Activated naive CD4-positive, alpha-beta T cell treated with anti-CD3 and anti-CD28 coated beads, Interleukin-2, amount 10 ng/mL, durations not matched to agents 7 days and 5 days (primary cell): ENCODE measurements around the gene PDE4B.

ENCODE experiments used
- CTCF ChIA-PET: fragments of 350-600 bp; sonication (Branson Sonifier 250); formaldehyde crosslinking; loops from one replicate; lab custom pipeline; 2021; ENCODE audit warnings: antibody characterized with exemption; lab: Charles Lee
- DNase-seq: peaks from one replicate; pipeline ENCODE4 v3.0.0-alpha.2; 2020
- H3K27ac Mint-ChIP-seq: one replicate; pipeline ENCODE4 v1.8.0; 2021; ENCODE audit warnings: mild to moderate bottlenecking, moderate library complexity, mixed read lengths
- H3K27me3 Mint-ChIP-seq: one replicate; pipeline ENCODE4 v1.8.0; 2021; ENCODE audit warnings: mild to moderate bottlenecking, mixed read lengths
- H3K36me3 Mint-ChIP-seq: one replicate; pipeline ENCODE4 v1.8.0; 2021; ENCODE audit warnings: mixed read lengths
- H3K4me1 Mint-ChIP-seq: one replicate; pipeline ENCODE4 v1.8.0; 2021; ENCODE audit warnings: mixed read lengths
- H3K4me3 Mint-ChIP-seq: one replicate; pipeline ENCODE4 v1.8.0; 2021; ENCODE audit warnings: mild to moderate bottlenecking, moderate library complexity, mixed read lengths
- H3K9me3 Mint-ChIP-seq: one replicate; pipeline ENCODE4 v1.8.0; 2021; ENCODE audit warnings: mixed read lengths

PDE4B gene

DNA sequence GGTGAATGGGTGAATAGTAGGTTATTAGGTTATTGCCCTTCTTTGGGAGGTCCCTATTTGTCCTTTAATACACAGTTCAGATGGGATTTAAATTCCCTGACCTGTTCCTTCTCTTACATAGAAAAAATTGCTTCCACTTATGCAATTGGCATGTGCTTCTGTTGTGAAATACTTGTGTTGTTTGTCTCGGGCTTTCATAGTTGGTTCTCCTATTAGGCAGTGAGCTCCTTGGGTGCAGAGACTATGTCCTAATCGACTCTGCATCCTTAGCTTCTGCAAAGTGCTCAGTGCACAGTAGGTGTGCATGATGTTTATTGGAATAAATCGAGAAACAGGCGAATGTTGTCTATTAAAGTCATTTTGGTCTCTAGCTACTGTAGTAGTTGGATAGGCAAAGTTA is 1.3 kb upstream of the PDE4B start:
- Mint-ChIP-seq H3K4me1 (no peaks in the 10 kb centered on the region), H3K27ac (no peak overlapping the region), H3K27me3 (peaks cover 42% of the 10 kb centered on the region), H3K4me3 (no peak overlapping the region), H3K36me3 (no peaks in the 10 kb centered on the region), H3K9me3 (peaks cover 3% of the 10 kb centered on the region)
- CTCF ChIA-PET, result interaction anchor here (1.0 kb wide), 1 partner anchor 14 kb away, joined by 3 read pairs; no protein-coding TSS in a partner anchor
- no peak for DNase-seq

DNA sequence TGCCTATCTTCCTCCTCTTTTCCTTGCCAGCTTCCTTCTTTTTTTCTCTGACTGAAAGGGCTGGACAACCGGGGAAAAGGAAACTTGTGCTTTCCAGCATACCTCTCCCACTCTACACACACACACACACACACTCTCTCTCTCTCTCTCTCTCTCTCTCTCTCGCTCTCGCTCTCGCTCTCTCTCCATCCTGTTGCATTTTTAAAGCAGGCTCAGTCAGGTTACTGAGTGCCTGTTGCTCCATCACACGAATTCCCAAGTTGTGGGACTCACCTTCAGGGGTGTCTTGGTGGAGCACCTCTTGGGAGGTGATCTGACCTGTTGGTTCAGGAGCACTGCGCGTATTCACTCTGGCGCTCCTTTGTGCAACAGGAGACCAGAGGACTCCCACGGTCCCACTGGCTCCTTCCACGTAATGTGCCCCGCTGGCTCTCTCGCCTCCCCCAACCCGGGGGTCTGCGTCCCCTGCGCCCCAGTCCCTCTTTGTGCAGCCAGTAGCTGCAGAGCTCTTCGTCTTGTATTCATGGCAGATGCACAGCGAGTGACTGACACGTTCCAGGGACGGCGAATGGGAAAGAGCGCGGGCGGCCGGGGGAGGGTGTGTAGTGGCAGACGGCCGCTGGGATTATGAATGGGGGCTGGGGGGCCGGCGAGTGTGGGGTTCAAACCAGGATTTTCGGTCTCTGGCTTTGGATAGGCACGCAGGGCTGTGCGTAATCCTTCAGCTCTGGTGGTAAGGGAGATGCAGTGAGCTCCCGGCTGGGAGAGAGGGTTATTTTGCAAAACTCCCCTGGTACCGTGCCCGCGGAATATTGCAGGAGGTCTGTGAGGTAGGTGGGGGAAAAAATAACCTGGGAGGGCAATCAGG is 660 bp upstream of the PDE4B start:
- peaks cover 42% of the 10 kb centered on the region for H3K27me3 Mint-ChIP-seq
- peaks cover 3% of the 10 kb centered on the region for H3K9me3 Mint-ChIP-seq
- H3K4me3 Mint-ChIP-seq, result no peak overlapping the region

DNA sequence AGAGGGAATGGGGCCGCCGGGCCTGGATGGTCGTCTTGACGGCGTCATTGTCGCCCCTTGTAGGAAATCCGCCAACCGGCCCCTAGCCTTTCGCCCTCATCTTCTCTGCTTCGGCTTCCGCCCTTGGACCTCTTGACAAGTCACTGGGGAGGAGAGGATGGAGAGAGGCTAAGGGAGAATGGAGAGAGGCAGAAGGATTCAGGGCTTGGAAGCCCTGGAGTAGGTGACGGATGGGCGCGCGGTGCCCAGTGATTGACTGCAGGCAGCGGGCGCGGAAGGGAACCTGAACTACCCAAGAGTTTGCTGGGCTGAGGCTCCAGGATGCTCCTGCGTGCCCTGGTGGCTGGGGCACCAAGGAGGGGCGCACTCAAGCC is 651 bp downstream of the PDE4B start:
- no peak for DNase-seq
- no peak overlapping the region for H3K4me3 Mint-ChIP-seq
- no peak overlapping the region for H3K27ac Mint-ChIP-seq
- CTCF ChIA-PET, result interaction anchor here (1.0 kb wide), 1 partner anchor 105 kb away, joined by 3 read pairs; no protein-coding TSS in a partner anchor
- H3K9me3 Mint-ChIP-seq, result peaks cover 3% of the 10 kb centered on the region
- H3K36me3 Mint-ChIP-seq, result no peaks in the 10 kb centered on the region
- peaks cover 45% of the 10 kb centered on the region for H3K27me3 Mint-ChIP-seq
- H3K4me1 Mint-ChIP-seq, result no peaks in the 10 kb centered on the region

More for the DNA sequence above, 660 bp upstream of the PDE4B start:
- Mint-ChIP-seq H3K27ac (no peak overlapping the region), H3K36me3 (no peaks in the 10 kb centered on the region), H3K4me1 (no peaks in the 10 kb centered on the region)
- CTCF ChIA-PET, result interaction anchor here (1.0 kb wide), 1 partner anchor 15 kb away, joined by 3 read pairs; no protein-coding TSS in a partner anchor
- DNase-seq, result no peak

DNA sequence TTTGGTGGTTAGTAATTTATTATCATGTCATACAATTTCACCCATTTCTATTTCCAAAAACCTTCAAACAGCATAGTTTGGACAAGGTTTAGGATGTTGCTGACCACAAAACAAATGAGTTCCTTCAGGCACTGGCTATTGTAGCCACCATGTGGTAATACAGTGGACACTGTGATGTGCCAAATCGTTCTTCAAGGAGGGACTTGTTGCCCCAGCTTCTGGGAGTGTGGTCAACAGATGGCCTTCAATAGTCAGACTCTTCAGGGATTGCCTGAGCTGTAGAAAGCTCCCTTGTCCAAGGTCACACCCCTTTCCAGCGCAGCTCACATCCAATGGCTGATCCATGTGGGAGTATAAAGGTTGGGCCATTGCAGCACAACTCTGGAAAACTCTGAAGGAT is 2.6 kb downstream of the PDE4B start:
- CTCF ChIA-PET, result no interaction called here
- H3K36me3 Mint-ChIP-seq, result no peaks in the 10 kb centered on the region
- no peak for DNase-seq
- H3K27ac Mint-ChIP-seq, result no peak overlapping the region
- no peaks in the 10 kb centered on the region for H3K4me1 Mint-ChIP-seq
- H3K27me3 Mint-ChIP-seq, result peaks cover 40% of the 10 kb centered on the region
- H3K4me3 Mint-ChIP-seq, result no peak overlapping the region
- H3K9me3 Mint-ChIP-seq, result no peaks in the 10 kb centered on the region

DNA sequence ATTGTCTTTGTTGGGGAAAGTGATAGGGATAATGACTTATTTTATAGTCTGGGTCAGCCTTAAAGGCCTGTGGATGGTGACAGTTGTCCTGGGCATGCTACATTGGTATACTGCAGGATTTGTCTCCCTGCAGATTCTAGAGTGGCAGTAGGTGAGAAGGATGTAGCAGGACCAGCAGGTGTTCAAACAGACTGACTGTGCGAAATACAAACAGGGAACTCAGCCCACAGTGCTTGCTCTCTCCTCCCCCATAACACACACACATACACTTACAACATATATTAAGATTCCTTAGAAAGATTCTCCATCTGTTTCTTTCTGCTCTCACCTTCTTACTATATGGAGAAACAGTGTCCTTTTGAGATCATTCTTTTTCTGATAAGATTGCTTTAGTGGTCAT is 6.9 kb downstream of the PDE4B start:
- Mint-ChIP-seq H3K4me1 (no peaks in the 10 kb centered on the region), H3K9me3 (no peaks in the 10 kb centered on the region), H3K36me3 (no peaks in the 10 kb centered on the region), H3K27me3 (peaks cover 10% of the 10 kb centered on the region), H3K4me3 (no peak overlapping the region), H3K27ac (no peak overlapping the region)
- DNase-seq, result no peak
- CTCF ChIA-PET, result no interaction called here

DNA sequence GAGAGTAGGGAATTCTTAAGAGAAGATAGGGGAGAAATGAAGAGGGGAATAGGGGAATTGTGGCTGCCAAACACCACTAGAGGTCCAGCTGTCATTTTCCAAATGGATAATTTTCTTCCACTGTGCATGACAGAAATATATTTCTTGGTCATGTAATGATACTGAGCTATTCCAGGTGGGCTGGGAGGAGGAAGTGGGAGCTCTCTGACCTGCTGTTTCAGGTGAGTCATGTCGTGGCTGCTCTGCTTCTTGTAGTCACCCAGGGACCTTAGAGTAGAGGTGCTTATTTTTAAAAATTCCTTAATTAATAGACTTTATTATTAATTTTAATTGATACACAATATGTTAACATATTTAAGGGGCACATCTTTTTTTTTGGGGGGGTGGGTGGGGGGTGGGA is 11.9 kb downstream of the PDE4B start:
- CTCF ChIA-PET, result no interaction called here
- peaks cover 12% of the 10 kb centered on the region for H3K27me3 Mint-ChIP-seq
- peaks cover 1% of the 10 kb centered on the region for H3K9me3 Mint-ChIP-seq
- H3K4me1 Mint-ChIP-seq, result no peaks in the 10 kb centered on the region
- no peaks in the 10 kb centered on the region for H3K36me3 Mint-ChIP-seq
- H3K27ac Mint-ChIP-seq, result no peak overlapping the region
- H3K4me3 Mint-ChIP-seq, result no peak overlapping the region
- DNase-seq, result no peak

DNA sequence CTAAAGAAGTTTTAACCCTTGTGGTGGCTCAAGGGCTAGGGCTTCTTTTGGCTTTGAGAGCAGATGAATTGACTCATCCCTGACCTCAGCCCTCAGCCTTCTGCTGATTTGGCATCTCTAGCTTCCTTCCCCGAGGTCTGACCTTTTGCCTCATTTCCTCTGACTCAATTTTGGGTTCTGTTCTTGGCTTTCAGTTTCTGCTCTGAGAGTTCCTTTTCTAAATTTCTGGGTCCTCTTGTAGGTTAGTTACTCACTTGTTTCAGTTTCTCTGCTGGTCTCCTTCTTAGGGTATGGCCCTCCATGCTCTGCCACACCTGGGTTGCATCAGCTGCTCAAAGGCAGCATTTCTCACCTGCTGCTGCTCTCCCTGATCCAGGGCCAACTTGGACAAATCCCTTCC is 19.4 kb downstream of the PDE4B start:
- peak; percentile 65 for DNase-seq
- Mint-ChIP-seq H3K36me3 (no peaks in the 10 kb centered on the region), H3K4me1 (peaks cover 10% of the 10 kb centered on the region), H3K9me3 (peaks cover 1% of the 10 kb centered on the region), H3K27me3 (peaks cover 15% of the 10 kb centered on the region), H3K4me3 (no peak overlapping the region), H3K27ac (peak overlapping the region; percentile 81)
- CTCF ChIA-PET, result interaction anchor here (2.3 kb wide), 1 partner anchor 430 kb away, joined by 8 read pairs; no protein-coding TSS in a partner anchor

DNA sequence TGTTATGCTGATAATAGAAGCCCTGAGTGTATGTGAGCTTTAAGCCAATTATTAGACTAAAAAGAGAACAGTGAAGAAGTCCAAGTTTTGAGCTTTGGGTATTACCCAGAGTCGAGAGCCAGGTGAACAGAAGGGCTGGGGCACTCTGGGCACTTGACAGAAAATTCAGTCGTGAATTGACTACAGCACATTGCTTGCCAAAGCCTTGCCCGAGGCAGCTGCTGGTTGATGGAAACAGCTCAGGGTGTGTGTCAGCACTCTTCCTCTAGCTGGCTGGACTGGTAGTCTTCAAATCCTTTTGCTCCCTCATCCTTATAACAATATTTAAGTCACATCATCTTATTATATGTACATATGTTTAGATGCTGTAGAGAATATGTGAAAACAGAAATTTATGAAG is 21.3 kb downstream of the PDE4B start:
- Mint-ChIP-seq H3K9me3 (no peaks in the 10 kb centered on the region), H3K36me3 (no peaks in the 10 kb centered on the region), H3K4me1 (peaks cover 10% of the 10 kb centered on the region), H3K27ac (no peak overlapping the region), H3K27me3 (peaks cover 7% of the 10 kb centered on the region), H3K4me3 (no peak overlapping the region)
- DNase-seq, result no peak
- CTCF ChIA-PET, result interaction anchor here (0.6 kb wide), 1 partner anchor 42 kb away, joined by 3 read pairs; no protein-coding TSS in a partner anchor

DNA sequence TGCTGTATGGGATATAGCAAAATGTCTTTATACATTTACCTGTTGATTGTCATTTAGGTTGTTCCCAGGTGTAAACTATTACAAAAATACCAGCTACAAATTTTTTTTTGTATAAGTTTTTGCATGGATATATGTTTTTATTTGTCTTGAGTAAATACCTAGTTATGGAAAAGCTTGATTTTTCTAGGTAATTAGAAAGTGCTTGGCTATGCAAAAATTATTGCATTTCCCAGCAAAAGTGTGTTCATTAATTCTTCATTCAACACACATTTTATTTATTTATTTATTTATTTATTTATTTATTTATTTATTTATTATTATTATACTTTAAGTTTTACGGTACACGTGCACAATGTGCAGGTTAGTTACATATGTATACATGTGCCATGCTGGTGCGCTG is 22.1 kb downstream of the PDE4B start:
- no peak overlapping the region for H3K27ac Mint-ChIP-seq
- H3K4me1 Mint-ChIP-seq, result peaks cover 10% of the 10 kb centered on the region
- H3K36me3 Mint-ChIP-seq, result no peaks in the 10 kb centered on the region
- DNase-seq, result no peak
- no peak overlapping the region for H3K4me3 Mint-ChIP-seq
- no peaks in the 10 kb centered on the region for H3K9me3 Mint-ChIP-seq
- peaks cover 7% of the 10 kb centered on the region for H3K27me3 Mint-ChIP-seq
- CTCF ChIA-PET, result no interaction called here

DNA sequence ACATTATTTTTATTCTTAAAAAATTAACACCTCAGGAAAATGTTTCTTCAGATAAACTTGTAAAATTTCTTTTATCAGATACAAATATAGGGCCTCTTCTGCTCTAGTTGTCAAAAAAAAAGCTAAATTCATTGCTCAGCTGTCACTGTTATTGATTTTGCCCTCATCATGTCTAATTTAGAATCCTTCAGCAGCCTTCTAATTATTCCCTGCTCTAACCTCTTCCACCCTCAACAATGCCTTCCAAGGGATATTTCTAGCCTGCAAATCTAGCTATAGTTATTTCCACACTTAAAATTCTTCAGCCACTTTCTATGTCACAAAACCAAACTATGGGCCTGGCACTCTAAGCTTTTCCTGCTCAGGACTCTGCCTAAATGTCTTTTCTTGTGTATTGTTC is 25.2 kb downstream of the PDE4B start:
- CTCF ChIA-PET, result interaction anchor here (0.9 kb wide), 1 partner anchor 14 kb away, joined by 3 read pairs; no protein-coding TSS in a partner anchor
- DNase-seq, result no peak
- no peaks in the 10 kb centered on the region for H3K9me3 Mint-ChIP-seq

DNA sequence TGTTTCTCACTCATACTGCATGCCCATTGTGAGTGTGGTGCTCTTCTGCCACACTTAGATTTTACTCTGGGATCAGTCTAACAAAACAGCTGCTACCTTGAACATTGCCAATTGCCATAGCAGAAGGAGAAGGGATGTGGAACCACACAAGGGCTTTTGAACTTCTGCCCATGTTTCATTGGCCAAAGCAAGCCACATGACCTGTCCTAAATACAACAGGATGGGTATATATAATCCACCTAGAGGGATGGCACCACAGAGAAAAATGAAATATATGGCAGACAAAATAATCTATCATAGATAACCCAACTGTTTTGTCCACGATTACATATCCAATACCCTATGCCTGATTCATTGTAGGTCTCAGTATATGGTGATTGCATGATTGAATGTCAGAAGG is 26.3 kb downstream of the PDE4B start:
- Mint-ChIP-seq H3K27me3 (peaks cover 7% of the 10 kb centered on the region), H3K27ac (no peak overlapping the region), H3K36me3 (no peaks in the 10 kb centered on the region), H3K4me3 (no peak overlapping the region), H3K9me3 (no peaks in the 10 kb centered on the region), H3K4me1 (no peaks in the 10 kb centered on the region)
- DNase-seq, result no peak
- CTCF ChIA-PET, result interaction anchor here (0.9 kb wide), 1 partner anchor 13 kb away, joined by 3 read pairs; no protein-coding TSS in a partner anchor

More for the DNA sequence above, 25.2 kb downstream of the PDE4B start:
- no peaks in the 10 kb centered on the region for H3K4me1 Mint-ChIP-seq
- no peak overlapping the region for H3K27ac Mint-ChIP-seq
- H3K4me3 Mint-ChIP-seq, result no peak overlapping the region
- no peaks in the 10 kb centered on the region for H3K36me3 Mint-ChIP-seq
- H3K27me3 Mint-ChIP-seq, result peaks cover 7% of the 10 kb centered on the region

DNA sequence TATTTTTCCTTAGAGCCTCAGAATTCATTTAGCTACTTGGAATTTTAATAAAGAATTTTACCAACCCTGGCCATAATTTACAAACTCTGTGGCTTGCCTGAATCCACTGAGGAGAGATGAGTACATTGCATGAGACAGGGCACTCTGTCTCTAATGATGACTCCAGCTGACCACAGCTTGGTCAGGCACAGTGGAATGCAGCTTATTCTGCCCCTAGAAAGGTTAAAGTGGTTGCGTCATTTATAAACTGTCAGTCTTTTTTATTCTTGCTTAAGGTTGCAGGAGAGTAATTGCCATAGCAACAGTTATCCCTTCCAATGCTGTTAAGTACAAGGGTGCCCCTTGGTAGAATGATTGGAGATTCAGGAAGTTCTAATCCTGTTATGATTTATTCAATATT is 28.3 kb downstream of the PDE4B start:
- DNase-seq, result no peak
- CTCF ChIA-PET, result no interaction called here
- Mint-ChIP-seq H3K9me3 (no peaks in the 10 kb centered on the region), H3K4me3 (no peak overlapping the region), H3K36me3 (no peaks in the 10 kb centered on the region), H3K27me3 (peaks cover 7% of the 10 kb centered on the region), H3K27ac (no peak overlapping the region), H3K4me1 (no peaks in the 10 kb centered on the region)

DNA sequence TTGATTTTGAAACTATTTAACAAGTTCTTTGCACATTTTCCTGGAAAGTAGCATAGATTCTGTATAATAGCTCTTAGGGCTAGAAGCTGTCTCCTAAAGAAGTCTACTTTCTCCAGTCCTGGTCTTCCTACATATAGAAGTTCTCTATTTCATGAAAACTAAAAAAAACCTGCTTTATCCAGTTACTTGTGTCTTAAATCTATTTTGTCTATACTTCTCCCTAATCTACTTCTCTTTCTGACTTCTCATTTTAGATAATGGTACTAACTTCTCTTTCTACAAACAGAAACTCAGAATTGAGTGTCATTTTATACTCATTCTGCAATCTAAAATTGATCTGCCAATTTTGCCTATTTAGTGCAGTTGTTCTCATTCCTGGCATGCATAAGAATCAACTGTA is 28.7 kb downstream of the PDE4B start:
- no peak for DNase-seq
- H3K27me3 Mint-ChIP-seq, result peaks cover 7% of the 10 kb centered on the region
- H3K27ac Mint-ChIP-seq, result no peak overlapping the region
- CTCF ChIA-PET, result no interaction called here
- H3K4me3 Mint-ChIP-seq, result no peak overlapping the region
- no peaks in the 10 kb centered on the region for H3K9me3 Mint-ChIP-seq
- H3K4me1 Mint-ChIP-seq, result no peaks in the 10 kb centered on the region
- H3K36me3 Mint-ChIP-seq, result no peaks in the 10 kb centered on the region

DNA sequence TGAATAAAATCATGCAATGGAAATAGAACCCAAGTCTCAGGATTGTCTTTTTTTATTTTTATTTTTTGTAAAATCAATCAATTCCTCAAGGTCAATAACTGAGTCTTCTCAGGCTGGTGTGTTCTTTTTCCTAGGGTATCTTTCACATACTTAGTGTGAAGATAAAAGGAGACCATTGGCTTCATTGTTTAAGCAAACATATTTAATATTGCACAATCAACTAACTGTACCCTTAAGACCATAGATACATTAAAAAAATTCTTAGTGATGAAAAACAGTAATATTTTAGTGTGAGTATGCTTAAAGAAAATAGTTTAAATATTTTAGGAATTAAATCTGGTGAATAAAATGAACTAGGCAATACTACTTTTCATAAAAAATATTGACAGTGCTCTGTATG is 31.4 kb downstream of the PDE4B start:
- Mint-ChIP-seq H3K4me3 (no peak overlapping the region), H3K36me3 (no peaks in the 10 kb centered on the region), H3K27ac (no peak overlapping the region), H3K4me1 (no peaks in the 10 kb centered on the region), H3K27me3 (no peaks in the 10 kb centered on the region), H3K9me3 (no peaks in the 10 kb centered on the region)
- DNase-seq, result no peak
- CTCF ChIA-PET, result no interaction called here

DNA sequence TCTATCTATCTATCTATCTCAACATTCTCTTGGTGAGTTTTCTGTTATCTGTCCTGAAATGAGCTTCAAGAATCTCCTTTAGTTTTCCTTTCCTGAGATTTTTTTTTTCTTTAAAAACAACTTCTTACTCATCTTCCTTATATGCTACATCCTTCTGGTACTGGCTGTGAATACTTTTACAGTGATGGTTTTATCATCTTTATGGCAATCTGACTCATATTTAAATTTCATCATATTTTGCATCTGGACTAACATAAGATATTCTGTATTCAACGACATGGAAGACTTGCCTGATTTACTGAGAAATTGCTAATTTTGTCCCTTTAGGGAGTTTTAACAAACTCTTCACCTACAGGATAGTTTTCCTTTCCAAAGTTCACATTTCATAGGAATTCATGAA is 33.0 kb downstream of the PDE4B start:
- peaks cover 2% of the 10 kb centered on the region for H3K4me1 Mint-ChIP-seq

More for the DNA sequence above, 33.0 kb downstream of the PDE4B start:
- H3K36me3 Mint-ChIP-seq, result no peaks in the 10 kb centered on the region
- CTCF ChIA-PET, result no interaction called here
- H3K27ac Mint-ChIP-seq, result no peak overlapping the region
- no peaks in the 10 kb centered on the region for H3K9me3 Mint-ChIP-seq
- no peaks in the 10 kb centered on the region for H3K27me3 Mint-ChIP-seq
- H3K4me3 Mint-ChIP-seq, result no peak overlapping the region
- no peak for DNase-seq
